HepG2 (cell line): ENCODE results near the gene NFXL1. TPM values are rescaled to one million over a fixed set of nuclear protein-coding genes. Genes with fewer than 3 reads are reported as not detected.
A peak's percentile ranks its signal among the peaks of the same experiment; 100 is the strongest.

Experiments used
- ADNP ChIP-seq: sonication (generic); formaldehyde crosslinking; IDR thresholded peaks from 2 replicates; pipeline ENCODE4 v1.4.0; 2020; ENCODE audit warnings: missing genetic modification reagents
- FOXA1 ChIP-seq, 2 experiments: fragments of 450-650 bp in 1 of 2; sonication (generic) in 1 of 2; formaldehyde crosslinking in 1 of 2; IDR thresholded peaks; 2 replicates each; pipeline versions ENCODE4 v1.4.0 to v1.6.1; 2016 to 2020; ENCODE audit warnings: missing genetic modification reagents in 1 of 2
- GTF2F1 ChIP-seq: fragments of 150-350 bp; IDR thresholded peaks from 2 replicates; pipeline ENCODE4 v1.6.1; 2014; ENCODE audit warnings: low read length
- KDM2A ChIP-seq: sonication (generic); formaldehyde crosslinking; IDR thresholded peaks from 2 replicates; pipeline ENCODE4 v1.4.0; 2020; ENCODE audit warnings: low read depth, missing genetic modification reagents, borderline replicate concordance
- LCORL ChIP-seq, 2 experiments: fragments of 450-650 bp in 1 of 2; sonication (generic) in 1 of 2; formaldehyde crosslinking in 1 of 2; IDR thresholded peaks; 2 replicates each; pipeline versions ENCODE4 v1.5.0 to v1.6.1; 2017 to 2020; ENCODE audit warnings: antibody characterized with exemption in 1 of 2, missing genetic modification reagents in 1 of 2
- NCOA2 ChIP-seq: sonication (generic); formaldehyde crosslinking; IDR thresholded peaks from 2 replicates; pipeline ENCODE4 v1.8.0; 2022; ENCODE audit warnings: inconsistent platforms
- PITX1 ChIP-seq: sonication (generic); formaldehyde crosslinking; IDR thresholded peaks from 2 replicates; pipeline ENCODE4 v1.5.1; 2020; ENCODE audit warnings: mild to moderate bottlenecking, missing genetic modification reagents
- POLR2A ChIP-seq, 2 experiments: IDR thresholded peaks; 2 replicates each; pipeline ENCODE4 v1.6.1; 2011; ENCODE audit warnings: low read depth in 2 of 2, low read length in 2 of 2, mild to moderate bottlenecking in 1 of 2, moderate library complexity in 1 of 2; ENCODE audit not compliant: insufficient read depth in 1 of 2
- POLR2AphosphoS5 ChIP-seq: IDR thresholded peaks from 2 replicates; pipeline ENCODE4 v1.6.1; 2012; ENCODE audit warnings: low read depth, low read length
- SMAD1 ChIP-seq: sonication (generic); formaldehyde crosslinking; IDR thresholded peaks from 2 replicates; pipeline ENCODE4 v1.4.0; 2020; ENCODE audit warnings: missing genetic modification reagents, low read depth, mild to moderate bottlenecking, borderline replicate concordance
- ZFY ChIP-seq: sonication (generic); formaldehyde crosslinking; IDR thresholded peaks from 2 replicates; pipeline ENCODE4 v1.4.0; 2020; ENCODE audit warnings: missing genetic modification reagents
- ZMAT3 ChIP-seq: sonication (generic); formaldehyde crosslinking; conservative IDR thresholded peaks from 2 replicates; pipeline ENCODE4 v1.7.0; 2021; ENCODE audit warnings: missing genetic modification reagents
- ZNF20 ChIP-seq: sonication (generic); formaldehyde crosslinking; IDR thresholded peaks from 2 replicates; pipeline ENCODE4 v1.4.0; 2020; ENCODE audit warnings: mild to moderate bottlenecking, moderate library complexity, missing genetic modification reagents
- ZNF205 ChIP-seq: IDR thresholded peaks from 2 replicates; pipeline ENCODE4 v1.6.1; 2018; ENCODE audit warnings: missing biosample characterization, missing genetic modification reagents
- ZNF326 ChIP-seq: sonication (generic); formaldehyde crosslinking; IDR thresholded peaks from 2 replicates; pipeline ENCODE4 v1.4.0; 2020; ENCODE audit warnings: missing genetic modification reagents, borderline replicate concordance
- ZNF331 ChIP-seq: sonication (generic); formaldehyde crosslinking; IDR thresholded peaks from 2 replicates; pipeline ENCODE4 v1.4.0; 2020; ENCODE audit warnings: missing genetic modification reagents
- ZNF44 ChIP-seq: sonication (generic); formaldehyde crosslinking; IDR thresholded peaks from 2 replicates; pipeline ENCODE4 v1.5.1; 2020; ENCODE audit warnings: mild to moderate bottlenecking, missing genetic modification reagents
- ZNF510 ChIP-seq: sonication (generic); formaldehyde crosslinking; IDR thresholded peaks from 2 replicates; pipeline ENCODE4 v1.4.0; 2020; ENCODE audit warnings: low read depth, mild to moderate bottlenecking, missing genetic modification reagents
- ZNF546 ChIP-seq: sonication (generic); formaldehyde crosslinking; conservative IDR thresholded peaks from 2 replicates; pipeline ENCODE4 v1.8.1; 2023; ENCODE audit warnings: mild to moderate bottlenecking, missing genetic modification reagents
- ZNF572 ChIP-seq: sonication (generic); formaldehyde crosslinking; IDR thresholded peaks from 2 replicates; pipeline ENCODE4 v1.5.1; 2020; ENCODE audit warnings: mild to moderate bottlenecking, missing genetic modification reagents
- ZNF607 ChIP-seq: sonication (generic); formaldehyde crosslinking; IDR thresholded peaks from 2 replicates; pipeline ENCODE4 v1.5.1; 2020; ENCODE audit warnings: missing genetic modification reagents, mild to moderate bottlenecking, borderline replicate concordance
- ZZZ3 ChIP-seq: sonication (generic); formaldehyde crosslinking; IDR thresholded peaks from 2 replicates; pipeline ENCODE4 v1.4.0; 2020; ENCODE audit warnings: missing genetic modification reagents, mild to moderate bottlenecking, borderline replicate concordance
- polyA plus RNA-seq, 8 experiments: library from polyadenylated mRNA; depleted of rRNA in 3 of 8; stranded (reverse) in 7 of 8; unstranded in 1 of 8; fragments of >200 nt; fragmentation: Illumina TruSeq in 4 of 8; extraction: Trizol in 4 of 8; gene quantifications; 2 replicates each; pipeline versions ENCODE4 v1.2.1 to v1.2.3, GENCODE V29; 2011 to 2016; ENCODE audit warnings: low read depth in 4 of 8, missing spikeins in 1 of 8, mixed read lengths in 1 of 8; ENCODE audit not compliant: insufficient read depth in 1 of 8
- total RNA-seq, 5 experiments: library from RNA; depleted of rRNA; stranded (reverse); fragments of >200 nt; fragmentation: Illumina TruSeq; extraction: Trizol; gene quantifications; 2 replicates each; pipeline ENCODE4 v1.2.3, GENCODE V29; 2016; ENCODE audit warnings: low read depth in 1 of 5
- TF ChIP-seq, protein P1 (sequence below): sonication (generic); formaldehyde crosslinking; IDR thresholded peaks from 2 replicates; pipeline ENCODE4 v1.4.0; 2020; ENCODE audit warnings: missing genetic modification reagents
- TF ChIP-seq, protein P2 (sequence below): sonication (generic); formaldehyde crosslinking; IDR thresholded peaks from 2 replicates; pipeline ENCODE4 v1.8.1; 2022; ENCODE audit warnings: mild to moderate bottlenecking, missing genetic modification reagents
- TF ChIP-seq, protein P3 (sequence below): sonication (generic); formaldehyde crosslinking; IDR thresholded peaks from 2 replicates; pipeline ENCODE4 v1.5.0; 2020; ENCODE audit warnings: mild to moderate bottlenecking, missing genetic modification reagents
- TF ChIP-seq, protein P4 (sequence below): sonication (generic); formaldehyde crosslinking; conservative IDR thresholded peaks from 2 replicates; pipeline ENCODE4 v1.8.0; 2022; ENCODE audit warnings: missing genetic modification reagents

NFXL1 gene
- total and polyA plus RNA-seq, 2 of the 13 experiments (the other 11 are each of a cell fraction or from before 2014, with no cell fraction given) = 12.0 to 18.6 TPM

DNA sequence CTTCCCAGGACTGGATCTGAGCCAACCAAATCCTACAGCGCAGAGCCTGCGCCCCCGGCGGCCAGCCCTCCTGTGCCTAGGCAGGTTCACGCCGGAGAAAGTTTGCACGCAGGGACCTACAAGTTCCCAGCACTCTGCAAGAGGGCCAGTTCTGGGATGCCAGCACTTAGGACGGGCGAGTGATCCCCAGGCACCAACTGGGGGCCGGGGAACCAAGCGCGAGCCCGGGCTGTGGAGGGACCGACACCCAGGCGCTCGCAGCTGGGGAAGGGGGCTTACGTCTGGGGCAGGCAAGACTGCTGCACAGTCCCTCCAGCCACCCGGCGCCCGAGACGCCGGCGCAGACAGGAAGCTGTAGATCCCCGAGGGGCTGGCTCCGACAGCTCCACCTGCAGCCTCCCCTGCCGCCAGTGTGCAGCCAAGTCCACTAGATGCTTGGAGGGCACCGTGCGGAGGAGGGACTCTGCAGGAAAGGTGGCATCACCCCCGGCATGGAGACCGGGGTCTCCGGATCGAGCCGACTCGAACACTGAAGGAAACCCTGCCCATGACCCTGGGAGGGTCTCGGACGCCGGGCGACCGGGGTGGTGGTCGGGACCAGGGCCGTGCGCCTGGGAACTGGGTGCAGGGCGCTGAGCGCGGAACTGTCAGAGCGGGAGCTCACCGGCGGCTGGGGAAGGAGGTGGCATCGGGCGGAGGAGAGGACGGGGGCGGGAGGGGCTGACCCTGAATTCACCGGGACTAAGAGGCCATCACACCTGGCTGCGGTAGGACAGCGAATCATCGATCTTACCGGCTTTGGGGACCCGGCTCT is 77.1 kb downstream of the NFXL1 start (continued):
- TF ChIP-seq, protein P1, sequence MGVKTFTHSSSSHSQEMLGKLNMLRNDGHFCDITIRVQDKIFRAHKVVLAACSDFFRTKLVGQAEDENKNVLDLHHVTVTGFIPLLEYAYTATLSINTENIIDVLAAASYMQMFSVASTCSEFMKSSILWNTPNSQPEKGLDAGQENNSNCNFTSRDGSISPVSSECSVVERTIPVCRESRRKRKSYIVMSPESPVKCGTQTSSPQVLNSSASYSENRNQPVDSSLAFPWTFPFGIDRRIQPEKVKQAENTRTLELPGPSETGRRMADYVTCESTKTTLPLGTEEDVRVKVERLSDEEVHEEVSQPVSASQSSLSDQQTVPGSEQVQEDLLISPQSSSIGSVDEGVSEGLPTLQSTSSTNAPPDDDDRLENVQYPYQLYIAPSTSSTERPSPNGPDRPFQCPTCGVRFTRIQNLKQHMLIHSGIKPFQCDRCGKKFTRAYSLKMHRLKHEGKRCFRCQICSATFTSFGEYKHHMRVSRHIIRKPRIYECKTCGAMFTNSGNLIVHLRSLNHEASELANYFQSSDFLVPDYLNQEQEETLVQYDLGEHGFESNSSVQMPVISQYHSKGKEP (CRISPR knock-in tag) = no peak
- TF ChIP-seq NCOA2 (CRISPR knock-in tag) = no peak
- no peak for TF ChIP-seq LCORL (IDR thresholded peaks at IDR 0.05)
- no peak for TF ChIP-seq LCORL (CRISPR knock-in tag; IDR thresholded peaks at IDR 0.05)
- no peak for TF ChIP-seq ADNP (CRISPR knock-in tag)
- no peak for TF ChIP-seq GTF2F1
- no peak for TF ChIP-seq FOXA1 (IDR thresholded peaks at IDR 0.05)
- no peak for TF ChIP-seq FOXA1 (CRISPR knock-in tag; IDR thresholded peaks at IDR 0.05)
- TF ChIP-seq ZNF546 = no peak
- TF ChIP-seq ZNF44 (CRISPR knock-in tag) = no peak
- TF ChIP-seq, protein P2, sequence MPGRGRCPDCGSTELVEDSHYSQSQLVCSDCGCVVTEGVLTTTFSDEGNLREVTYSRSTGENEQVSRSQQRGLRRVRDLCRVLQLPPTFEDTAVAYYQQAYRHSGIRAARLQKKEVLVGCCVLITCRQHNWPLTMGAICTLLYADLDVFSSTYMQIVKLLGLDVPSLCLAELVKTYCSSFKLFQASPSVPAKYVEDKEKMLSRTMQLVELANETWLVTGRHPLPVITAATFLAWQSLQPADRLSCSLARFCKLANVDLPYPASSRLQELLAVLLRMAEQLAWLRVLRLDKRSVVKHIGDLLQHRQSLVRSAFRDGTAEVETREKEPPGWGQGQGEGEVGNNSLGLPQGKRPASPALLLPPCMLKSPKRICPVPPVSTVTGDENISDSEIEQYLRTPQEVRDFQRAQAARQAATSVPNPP = no peak
- no peak for TF ChIP-seq ZMAT3 (CRISPR knock-in tag)
- TF ChIP-seq ZNF607 (CRISPR knock-in tag) = no peak
- TF ChIP-seq, protein P3, sequence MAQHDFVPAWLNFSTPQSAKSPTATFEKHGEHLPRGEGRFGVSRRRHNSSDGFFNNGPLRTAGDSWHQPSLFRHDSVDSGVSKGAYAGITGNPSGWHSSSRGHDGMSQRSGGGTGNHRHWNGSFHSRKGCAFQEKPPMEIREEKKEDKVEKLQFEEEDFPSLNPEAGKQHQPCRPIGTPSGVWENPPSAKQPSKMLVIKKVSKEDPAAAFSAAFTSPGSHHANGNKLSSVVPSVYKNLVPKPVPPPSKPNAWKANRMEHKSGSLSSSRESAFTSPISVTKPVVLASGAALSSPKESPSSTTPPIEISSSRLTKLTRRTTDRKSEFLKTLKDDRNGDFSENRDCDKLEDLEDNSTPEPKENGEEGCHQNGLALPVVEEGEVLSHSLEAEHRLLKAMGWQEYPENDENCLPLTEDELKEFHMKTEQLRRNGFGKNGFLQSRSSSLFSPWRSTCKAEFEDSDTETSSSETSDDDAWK (CRISPR knock-in tag) = no peak
- TF ChIP-seq ZNF331 (CRISPR knock-in tag) = no peak
- TF ChIP-seq SMAD1 (CRISPR knock-in tag) = no peak
- TF ChIP-seq POLR2AphosphoS5 = no peak
- TF ChIP-seq ZNF510 (CRISPR knock-in tag) = no peak; the same call in 1 of the 2 replicates
- no peak for TF ChIP-seq ZZZ3 (CRISPR knock-in tag)
- TF ChIP-seq ZNF205 (CRISPR knock-in tag) = no peak
- TF ChIP-seq KDM2A = peak; percentile 76
- no peak; a peak in 1 of 4 replicates for TF ChIP-seq POLR2A (IDR thresholded peaks at IDR 0.05; ENCODE audit: insufficient read depth in 1 of 2, low read depth in 2 of 2, low read length in 2 of 2)
- TF ChIP-seq, protein P4, sequence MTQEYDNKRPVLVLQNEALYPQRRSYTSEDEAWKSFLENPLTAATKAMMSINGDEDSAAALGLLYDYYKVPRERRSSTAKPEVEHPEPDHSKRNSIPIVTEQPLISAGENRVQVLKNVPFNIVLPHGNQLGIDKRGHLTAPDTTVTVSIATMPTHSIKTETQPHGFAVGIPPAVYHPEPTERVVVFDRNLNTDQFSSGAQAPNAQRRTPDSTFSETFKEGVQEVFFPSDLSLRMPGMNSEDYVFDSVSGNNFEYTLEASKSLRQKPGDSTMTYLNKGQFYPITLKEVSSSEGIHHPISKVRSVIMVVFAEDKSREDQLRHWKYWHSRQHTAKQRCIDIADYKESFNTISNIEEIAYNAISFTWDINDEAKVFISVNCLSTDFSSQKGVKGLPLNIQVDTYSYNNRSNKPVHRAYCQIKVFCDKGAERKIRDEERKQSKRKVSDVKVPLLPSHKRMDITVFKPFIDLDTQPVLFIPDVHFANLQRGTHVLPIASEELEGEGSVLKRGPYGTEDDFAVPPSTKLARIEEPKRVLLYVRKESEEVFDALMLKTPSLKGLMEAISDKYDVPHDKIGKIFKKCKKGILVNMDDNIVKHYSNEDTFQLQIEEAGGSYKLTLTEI = no peak
- no peak for TF ChIP-seq ZNF572 (CRISPR knock-in tag)
- no peak for TF ChIP-seq ZNF326
- TF ChIP-seq PITX1 (CRISPR knock-in tag) = no peak
- no peak for TF ChIP-seq ZNF20 (CRISPR knock-in tag)
- no peak for TF ChIP-seq ZFY
